GM12873 (cell line): Measurements from ENCODE around the gene PPIL6.

ENCODE experiments used
- TF ChIP-seq, protein P1 (sequence below): IDR thresholded peaks from 2 replicates; pipeline ENCODE4 v1.5.1; 2012; ENCODE audit warnings: low read depth, mild to moderate bottlenecking, moderate library complexity, low read length, control low read depth; ENCODE audit not compliant: insufficient read depth; ENCODE audit errors: missing control alignments

Gene PPIL6

GRCh38 chr6:109455437-109456110, 15.1 kb upstream of the PPIL6 start, which contains the start of gene MICAL1:
Gene MICAL1, minus strand, starts transcription at chr6:109455772. Its CDS starts 1,576 bp downstream, at chr6:109454196.
- TF ChIP-seq, protein P1, sequence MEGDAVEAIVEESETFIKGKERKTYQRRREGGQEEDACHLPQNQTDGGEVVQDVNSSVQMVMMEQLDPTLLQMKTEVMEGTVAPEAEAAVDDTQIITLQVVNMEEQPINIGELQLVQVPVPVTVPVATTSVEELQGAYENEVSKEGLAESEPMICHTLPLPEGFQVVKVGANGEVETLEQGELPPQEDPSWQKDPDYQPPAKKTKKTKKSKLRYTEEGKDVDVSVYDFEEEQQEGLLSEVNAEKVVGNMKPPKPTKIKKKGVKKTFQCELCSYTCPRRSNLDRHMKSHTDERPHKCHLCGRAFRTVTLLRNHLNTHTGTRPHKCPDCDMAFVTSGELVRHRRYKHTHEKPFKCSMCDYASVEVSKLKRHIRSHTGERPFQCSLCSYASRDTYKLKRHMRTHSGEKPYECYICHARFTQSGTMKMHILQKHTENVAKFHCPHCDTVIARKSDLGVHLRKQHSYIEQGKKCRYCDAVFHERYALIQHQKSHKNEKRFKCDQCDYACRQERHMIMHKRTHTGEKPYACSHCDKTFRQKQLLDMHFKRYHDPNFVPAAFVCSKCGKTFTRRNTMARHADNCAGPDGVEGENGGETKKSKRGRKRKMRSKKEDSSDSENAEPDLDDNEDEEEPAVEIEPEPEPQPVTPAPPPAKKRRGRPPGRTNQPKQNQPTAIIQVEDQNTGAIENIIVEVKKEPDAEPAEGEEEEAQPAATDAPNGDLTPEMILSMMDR, result peak; percentile 51

GRCh38 chr6:109454496-109455436, 14.3 kb upstream of the PPIL6 start:
- TF ChIP-seq, protein P1, result no peak

- TF ChIP-seq, protein P1, result no peak
Measured at GRCh38 chr6:109453594-109454495, 13.4 kb upstream of the PPIL6 start.

- TF ChIP-seq, protein P1, result no peak
Measured at GRCh38 chr6:109453156-109453555, 12.7 kb upstream of the PPIL6 start.

GRCh38 chr6:109452181-109452580, 11.8 kb upstream of the PPIL6 start:
- TF ChIP-seq, protein P1, result no peak

- TF ChIP-seq, protein P1, result no peak
Measured at GRCh38 chr6:109451376-109451775, 10.9 kb upstream of the PPIL6 start.

DNA sequence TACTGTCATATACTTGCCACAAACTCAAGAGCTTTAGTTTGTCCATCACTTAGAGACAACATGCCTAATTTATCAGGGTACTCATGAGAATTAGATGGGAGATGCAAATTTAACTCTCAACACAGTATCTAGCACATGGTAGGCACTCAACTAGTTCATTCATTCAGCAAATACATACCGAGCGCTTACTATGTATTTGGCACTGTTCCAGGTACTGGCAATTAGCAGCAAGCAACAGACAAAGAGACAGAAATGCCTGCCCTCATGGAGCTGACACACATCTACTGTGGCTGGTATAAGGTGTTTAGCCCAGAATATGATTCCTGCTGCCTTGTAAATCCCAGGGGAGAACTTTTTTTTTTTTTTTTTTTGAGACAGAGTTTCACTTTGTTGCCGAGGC, 10.4 kb upstream of the PPIL6 start:
- TF ChIP-seq, protein P1, result no peak
